Limb (tissue), 2 donors: ENCODE measurements around the gene CFAP57.

Experiments
- DNase-seq, 2 donors: peaks; one replicate each; pipeline ENCODE4 v3.0.0-alpha.2; 2016; ENCODE audit errors: extremely low spot score in 2 of 2

Gene CFAP57

DNA sequence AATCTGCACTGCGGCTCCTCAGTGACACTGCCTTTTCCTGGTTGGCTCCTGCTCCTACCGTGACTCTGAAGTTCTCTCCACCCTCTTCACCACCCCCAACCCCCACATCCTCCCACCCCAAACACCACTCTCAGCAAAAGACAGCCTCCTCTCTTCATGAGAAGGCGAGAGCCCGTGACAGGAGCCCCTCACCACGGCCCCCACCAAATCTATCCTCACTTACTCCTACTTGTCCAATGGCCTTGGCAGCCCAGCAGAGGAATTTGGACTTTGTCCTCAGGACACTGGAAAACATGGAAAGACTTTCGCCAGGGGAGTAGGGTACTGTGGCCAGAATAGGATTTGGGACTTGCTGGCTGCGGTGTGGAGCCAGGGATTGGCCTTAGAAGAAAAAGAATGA is 104.5 kb downstream of the CFAP57 start:
- no peak for DNase-seq

DNA sequence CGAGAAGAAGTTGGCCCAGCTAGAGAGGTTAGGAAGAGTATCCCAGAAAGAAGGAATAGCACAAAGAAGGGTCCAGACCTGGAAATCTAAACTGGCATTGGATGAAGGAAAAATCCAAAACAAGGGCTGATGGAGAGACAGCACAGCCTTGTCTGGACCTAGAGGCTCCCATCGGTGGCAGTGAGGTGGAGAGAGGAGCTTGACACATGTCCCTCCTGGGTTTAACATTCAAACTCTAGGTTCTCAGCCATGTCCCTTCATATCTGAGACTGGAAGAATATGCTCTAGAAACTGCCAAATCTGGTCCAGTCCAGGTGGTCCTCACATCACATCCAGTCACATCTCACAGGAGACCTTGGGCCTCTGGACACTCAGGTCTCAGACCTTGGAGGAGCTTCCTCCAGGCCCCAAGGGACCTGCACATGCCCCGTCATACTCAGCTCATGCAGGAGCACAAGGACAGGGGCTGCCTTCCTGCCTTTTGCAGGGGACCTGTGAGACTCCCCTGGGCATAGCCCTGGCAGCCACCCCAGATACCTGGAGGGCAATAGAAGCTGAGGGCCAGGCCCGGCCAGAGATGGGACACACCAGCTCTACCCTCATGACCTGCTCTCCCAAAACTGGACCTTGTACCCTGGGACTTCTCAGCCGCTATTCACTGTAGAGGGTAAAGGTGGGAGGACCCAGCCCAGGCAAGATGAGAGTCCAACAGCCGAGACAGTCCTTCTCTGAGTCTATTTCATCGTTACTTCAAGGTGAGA is 105.2 kb downstream of the CFAP57 start:
- DNase-seq, result no peak

DNA sequence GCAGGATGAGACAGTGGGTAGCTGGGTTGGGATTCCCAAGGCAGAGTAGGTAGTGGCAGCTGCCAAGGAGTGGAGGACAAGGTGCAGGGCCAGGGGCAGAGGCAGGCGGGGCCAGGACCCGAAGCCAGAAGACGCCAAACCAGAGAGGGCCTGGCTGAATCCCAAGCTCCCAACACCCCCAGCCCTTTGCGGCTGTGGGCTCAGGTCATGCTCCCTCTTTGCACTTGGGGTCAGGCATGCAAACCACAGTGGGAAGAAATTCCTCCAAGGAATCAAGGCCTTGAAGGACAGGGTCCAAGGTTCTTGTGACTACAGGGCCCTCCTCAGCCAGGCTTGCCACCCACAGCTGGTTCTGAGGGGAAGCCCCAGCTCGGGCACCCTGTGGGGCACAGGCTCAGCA is 107.0 kb downstream of the CFAP57 start:
- no peak for DNase-seq

DNA sequence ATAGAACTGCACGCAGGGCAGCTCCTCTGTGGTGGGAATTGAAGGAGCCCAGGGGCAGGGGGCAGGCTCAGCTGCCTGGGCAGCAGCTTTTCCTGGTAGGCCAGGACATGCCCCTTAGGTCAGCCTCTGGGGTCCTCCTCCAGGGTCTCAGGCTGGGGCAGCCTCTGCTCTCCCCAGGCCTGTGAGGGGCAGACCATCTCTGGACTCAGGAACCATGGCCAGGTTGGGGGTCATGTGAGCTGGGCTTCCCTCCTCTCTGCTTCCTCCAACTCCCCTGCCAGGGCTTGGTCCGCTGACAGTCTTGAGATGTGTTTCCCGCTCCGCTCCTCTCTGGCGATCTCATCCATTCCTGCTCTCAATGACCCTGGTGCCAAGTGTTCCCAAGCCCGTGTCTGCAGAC is 107.5 kb downstream of the CFAP57 start:
- no peak for DNase-seq

DNA sequence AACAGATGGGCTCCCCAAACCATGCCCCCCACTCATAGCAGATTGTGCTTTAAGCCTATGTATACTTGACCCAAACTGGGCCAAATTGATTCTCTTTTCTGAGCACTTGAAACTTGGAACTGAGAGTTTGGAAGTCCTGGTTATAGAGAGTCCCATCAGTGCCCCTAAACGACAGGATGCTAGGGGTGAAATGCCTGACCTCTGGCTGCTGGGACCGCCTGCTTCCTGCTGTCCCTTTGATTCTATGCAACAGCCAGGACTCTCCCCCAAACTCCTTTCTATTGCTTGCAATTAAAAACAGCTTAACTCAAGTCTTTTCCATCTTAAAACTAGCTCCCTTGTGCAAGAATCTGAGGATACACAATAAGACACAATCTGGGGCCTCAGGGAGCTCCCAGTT is 108.6 kb downstream of the CFAP57 start:
- DNase-seq, result no peak

DNA sequence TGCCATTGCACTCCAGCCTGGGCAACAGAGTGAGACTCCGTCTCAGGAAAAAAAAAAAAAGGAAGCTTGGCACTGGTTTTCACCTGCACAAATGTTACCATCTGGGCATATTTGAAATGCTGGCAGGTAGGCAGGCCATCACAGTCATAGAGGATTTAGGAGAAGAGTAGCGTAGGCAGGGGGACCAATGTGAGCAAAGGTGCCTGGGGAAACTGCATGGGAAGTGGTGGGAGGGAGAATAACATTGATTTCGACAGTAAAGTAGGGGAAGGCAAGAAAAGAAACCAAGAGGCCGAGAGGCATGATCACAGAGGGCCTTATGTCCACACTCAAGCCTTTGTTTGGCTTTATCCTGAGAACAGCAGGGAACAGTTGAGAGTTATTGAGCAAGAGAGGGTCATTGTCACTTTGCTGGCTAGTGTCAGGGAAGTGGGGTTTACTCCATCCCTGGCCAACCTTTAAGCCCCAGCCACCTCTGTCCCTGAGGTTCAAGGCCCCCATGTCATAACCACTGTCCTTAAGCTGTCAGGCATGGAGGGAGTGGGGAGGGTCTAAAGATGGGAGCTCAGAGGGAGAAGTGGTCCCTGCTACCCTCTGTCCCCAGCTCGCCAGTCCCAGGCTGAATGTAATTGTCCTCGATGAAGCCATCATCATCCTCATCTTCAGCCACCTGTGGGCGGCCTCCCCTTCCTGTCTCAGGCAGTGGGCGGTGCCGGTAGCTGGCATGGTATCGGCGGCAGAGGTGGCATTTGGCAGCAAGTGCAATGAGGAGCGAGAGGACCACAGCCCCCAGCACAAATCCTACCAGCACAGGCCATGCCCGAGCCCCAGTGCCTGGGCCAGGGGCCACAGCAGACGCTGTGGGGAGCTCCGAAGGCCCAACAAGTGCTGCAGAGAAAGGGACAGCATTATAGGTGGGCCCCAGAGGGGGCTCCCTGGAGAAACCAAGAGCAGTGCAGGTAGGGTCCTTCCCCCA is 110.4 kb downstream of the CFAP57 start:
- no peak for DNase-seq

DNA sequence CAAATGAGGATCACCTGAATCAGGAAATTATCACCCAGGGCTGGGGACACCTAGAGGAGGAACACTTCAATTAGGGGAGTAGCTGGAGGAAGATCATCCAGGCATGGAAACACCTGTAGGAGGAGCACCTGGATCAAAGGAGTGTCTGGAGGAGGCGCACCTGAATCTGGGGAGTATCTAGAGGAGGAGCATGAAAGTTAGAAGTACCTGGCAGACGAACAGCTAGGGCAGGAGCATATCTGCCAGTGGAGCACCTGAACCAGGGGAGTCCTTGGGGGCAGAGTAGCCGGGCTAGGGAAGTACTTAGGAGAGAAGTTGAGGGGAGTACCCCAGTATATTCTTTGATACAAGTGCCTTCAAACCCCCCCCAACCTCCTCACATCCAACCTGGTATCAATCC is 111.9 kb downstream of the CFAP57 start:
- no peak for DNase-seq

DNA sequence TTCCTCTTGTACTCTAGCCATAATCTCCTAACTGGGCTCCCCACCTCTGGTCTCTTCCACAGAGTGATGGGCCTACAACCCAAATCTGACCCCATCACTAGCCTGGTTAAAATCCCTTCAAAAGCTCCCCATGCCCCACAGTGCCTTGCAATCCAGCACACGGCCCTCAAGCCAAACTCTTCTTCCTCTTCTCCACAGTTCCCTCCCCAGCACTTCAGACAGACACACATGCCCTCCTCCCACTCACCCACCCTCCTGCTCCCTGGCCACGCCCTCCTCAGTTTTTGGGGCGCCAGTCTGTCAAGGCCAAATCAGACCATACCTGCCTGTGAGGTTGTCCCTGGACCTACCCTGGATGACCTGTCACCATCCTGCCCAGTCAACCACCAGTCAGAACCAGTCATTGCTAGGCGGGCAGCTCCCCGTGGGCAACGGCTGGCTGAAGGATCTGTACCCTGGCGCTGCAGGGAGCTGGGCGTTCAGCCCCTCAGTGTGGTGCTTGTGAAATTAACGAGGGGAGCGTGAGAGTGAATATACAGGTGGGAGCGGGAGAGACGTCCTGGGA is 112.5 kb downstream of the CFAP57 start:
- no peak for DNase-seq

DNA sequence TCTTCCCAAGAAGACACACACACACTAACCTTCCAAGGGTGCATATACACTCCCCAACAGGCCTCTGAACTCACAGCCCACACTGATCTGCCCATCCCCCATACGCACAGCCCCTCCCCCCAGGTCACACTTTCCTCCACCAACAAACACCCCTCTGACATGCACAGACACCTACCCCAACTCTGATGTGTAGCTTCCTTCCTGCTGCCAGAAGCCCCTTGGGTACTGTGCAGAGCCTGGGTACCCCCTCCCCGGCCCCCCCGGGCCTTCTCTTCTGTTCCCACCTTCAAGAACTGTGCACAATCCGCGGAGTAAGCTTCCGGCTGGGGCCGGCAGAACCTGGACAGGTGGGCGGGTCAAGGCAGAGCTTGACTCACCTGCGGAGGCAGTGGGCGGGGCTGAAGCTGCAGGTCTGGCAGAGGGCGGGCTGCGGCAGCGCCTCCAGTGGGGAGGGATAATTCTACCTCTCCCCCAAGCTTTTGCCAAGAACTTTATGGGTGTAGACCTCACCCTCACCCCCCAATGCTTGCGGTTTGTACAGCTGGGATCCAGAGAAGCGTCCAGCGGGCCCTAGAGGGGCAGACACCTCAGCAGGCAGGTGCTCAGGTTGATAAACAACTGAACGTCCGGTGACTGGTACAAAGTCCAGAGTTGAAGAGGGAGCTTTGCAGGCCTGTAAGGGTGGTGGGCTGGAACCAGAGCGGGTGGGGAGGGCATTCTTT is 113.3 kb downstream of the CFAP57 start, which contains the start of gene C1orf210:
Gene C1orf210 (minus strand): TSS at position 313 of the 722 bp plus-strand sequence. CDS start 2,311 bp downstream, outside the sequence.
- DNase-seq, result no peak

DNA sequence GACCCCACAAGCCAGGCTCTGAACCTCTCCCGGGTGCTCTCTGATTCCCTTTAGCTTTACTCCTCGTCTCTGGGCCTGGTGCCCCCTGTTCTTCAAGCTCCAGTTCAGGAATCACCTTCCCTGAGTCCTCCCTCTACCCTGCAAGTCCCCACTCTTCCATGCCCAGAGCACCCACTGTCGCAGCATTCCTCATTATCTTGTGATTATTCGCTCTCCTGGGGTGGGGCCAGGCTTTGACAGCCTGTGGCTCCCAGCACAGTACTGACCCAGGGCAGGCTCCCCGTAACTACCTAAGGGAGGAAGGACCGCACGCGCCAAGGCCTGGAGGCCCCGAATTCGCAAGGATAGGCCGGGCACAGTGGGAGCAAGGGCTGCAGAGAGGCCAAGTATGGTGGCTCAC is 114.0 kb downstream of the CFAP57 start:
- DNase-seq, result no peak

DNA sequence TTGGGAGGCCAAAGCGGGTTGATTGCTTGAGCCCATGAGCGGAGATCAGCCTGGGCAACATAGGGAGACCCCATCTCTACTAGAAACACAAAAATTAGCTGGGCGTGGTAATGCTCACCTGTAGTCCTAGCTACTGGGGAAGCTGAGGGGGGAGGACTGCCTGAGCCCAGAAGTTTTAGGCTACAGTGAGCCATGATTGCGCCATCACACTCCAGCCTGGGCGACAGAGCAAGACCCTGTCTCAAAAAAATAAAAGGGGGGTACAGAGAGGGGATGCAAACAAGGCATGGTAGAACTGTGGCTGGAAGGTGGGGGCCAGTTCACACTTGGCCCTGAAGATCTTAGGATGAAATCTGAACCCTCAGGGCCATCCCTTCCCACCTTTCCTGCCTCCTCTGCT is 114.4 kb downstream of the CFAP57 start:
- DNase-seq, result no peak

DNA sequence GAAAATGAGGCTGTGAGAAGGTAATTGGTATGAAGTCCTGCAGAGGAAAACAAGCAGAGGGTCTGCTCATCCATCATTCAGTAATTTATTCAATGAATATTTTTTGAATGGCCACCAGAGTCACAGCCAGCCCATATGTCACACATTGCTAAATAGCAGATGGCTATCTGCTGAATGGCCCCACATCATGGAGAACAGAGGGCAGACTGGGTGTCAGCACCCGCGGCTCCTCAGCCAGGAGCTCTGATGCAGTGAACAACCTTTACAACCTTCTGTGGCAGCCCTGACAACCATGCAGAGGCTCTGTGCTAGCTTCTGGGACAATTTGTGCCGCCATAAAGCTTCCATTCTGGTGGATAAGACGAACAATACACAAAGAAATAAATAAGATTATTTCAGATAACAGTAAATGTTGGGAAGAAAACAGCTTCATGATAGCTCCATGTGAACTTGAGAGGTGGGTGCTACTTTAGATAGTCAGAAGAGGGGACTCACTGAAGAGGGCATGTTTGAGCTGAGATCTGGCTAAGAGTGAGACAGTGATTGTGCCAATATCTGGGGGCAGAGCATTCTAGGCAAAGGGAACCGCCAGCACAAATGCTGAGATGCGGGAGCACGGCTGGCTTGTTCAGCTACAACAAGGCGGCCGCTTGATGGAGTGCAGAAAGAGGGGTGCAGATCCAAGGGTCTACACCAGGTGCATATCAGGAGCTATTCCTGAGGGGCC is 116.1 kb downstream of the CFAP57 start:
- no peak for DNase-seq

DNA sequence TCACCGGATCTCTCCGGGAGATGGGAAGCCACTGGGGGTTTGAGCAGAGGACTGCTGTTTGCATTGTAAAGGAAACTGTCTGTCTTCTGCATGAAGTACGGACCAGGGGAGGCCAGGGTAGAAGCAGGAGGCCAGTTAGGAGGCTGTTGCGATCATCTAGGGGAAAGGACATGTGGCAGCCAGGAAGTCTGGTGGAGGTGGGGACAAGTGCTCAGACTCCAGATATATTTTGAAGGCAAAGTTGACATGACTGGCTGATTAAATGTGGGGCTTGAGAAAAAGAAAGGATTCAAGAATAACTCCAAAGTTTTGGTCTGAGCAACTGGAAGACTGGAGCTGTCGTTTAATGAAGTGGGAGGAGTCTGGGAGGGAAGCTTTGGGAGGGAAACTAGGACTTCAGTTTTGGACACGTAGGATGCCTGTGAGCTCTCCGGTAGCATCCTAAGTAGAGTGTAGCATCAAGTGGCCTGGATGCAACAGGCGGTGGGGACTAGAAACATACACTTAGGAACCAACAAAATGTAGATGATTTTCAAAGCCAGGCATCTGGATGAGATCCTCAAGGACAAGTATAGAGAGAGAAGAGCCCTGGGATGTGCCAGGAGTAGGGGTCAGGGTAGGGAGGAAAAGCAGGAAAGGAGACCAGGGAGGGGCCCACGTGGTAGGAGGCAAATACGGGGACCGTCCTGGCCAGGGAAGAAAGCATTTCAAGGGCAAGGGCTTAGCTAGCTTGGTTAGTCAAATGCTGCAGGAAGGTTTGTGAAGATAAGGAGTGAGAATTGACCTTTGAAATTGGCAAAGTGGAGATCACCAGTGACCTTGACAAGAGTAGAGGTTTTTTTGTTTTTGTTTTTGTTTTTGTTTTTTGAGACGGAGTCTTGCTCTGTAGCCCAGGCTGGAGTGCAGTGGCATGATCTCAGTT is 116.9 kb downstream of the CFAP57 start:
- no peak for DNase-seq

DNA sequence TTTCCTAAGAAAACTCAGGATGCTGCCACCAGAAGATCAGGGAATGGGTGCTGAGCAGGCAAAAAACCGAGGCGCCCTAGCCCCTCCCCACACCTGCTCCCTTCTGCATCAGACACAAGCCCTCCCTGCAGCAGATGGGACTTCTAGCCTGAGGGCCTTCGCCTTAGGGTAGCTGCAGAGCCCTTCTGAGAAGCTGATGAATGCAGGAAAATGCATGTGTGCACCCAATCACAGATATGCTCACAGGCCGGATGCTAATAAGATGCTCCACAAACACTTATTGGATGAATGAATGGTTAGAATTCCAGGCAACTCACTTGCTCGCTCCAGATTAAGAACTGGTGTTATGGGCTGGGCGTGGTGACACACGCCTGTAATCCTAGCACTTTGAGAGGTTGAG is 120.1 kb downstream of the CFAP57 start:
- DNase-seq, result no peak

DNA sequence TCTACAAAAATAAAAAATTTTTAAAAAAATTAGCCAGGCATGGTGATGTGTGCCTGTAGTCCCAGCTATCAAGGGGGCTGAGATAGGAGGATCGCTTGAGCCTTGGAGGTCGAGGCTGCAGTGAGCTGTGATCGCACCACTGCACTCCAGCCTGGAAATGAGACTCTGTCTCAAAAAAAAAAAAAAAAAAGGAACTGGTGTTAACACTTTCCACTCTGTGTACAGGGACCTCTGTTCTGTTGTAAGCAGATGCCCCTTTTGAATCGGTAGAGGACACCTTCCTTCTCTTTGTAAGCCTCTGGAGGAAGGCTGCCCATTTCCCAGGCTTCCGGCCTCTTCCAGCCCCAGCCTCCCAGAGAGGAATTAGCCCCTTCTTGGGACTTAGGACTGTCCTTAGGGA is 120.5 kb downstream of the CFAP57 start:
- no peak for DNase-seq

DNA sequence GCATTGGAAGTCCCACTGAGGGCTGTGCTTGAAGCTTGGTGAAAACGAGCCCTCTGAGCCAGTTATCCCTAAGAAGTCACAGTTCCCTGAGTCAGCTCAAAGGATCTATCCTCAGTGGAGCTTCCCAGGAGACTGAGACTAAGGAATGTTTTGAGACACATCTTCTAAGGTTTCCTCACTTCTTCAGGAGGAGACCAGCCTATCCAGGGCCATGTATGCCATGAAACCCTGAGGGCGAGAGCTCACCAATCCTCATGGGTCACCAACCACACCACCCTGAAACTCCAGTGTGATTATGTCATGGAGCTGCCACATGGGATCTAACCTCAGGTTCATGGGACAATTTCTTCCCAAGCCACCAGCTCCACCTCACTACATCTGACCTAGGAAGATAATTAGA is 121.0 kb downstream of the CFAP57 start:
- no peak for DNase-seq

DNA sequence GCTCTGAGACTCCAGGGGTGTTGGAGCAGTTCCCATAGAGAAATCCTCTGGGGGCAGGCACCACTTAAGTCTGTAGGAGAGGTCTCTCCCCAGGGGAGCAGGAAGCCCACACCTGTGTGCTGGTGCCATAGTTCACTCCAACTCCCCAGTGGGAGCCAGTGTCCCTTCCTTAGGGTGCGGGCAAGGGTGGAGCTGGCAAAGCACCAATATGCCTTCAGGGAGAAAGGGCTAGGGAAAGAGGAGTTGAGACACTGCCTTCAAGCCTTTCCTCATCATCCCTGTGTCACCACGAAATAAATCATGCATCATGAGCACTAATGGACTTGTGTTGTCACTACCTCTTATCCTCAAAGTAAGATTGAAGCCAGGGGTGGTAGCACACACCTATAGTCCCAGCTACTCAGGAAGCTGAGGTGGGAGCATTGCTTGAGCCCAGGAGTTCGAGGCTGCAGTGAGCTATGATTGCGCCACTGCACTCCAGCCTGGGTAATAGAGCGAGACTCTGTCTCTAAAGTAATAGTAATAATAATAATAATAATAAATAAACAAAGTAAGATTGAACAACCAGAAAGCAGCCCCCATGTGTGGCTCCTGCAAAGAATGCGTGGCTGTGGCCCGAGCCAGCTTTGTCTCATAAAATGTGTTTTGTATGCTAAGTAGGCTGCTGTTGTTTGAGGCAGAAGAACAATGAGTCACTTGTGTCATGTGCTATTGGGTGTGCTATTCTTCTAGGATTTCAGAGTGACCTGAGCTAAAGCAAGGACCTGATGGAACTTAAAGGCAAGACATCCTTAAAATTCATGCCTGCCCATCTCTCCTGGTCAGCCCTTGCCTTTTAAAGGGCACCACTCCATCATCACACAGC is 122.0 kb downstream of the CFAP57 start:
- no peak for DNase-seq

DNA sequence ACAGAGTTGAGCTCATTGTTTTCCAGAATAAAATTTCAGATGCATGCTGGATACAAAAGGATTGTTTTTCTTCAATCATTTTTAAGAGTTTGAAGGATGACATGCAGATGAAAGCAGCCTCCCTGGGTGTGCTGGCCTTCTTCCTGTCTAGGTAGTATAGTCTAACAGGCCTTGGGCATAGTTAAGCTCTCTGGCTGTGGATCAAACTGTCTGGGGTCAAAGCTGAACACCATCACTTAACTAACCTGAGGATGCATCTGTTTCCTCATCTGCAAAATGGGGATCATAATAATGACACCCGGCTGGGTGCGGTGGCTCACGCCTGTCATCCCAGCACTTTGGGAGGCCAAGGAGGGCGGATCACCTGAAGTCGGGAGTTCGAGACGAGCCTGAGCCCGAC is 122.6 kb downstream of the CFAP57 start:
- no peak for DNase-seq

DNA sequence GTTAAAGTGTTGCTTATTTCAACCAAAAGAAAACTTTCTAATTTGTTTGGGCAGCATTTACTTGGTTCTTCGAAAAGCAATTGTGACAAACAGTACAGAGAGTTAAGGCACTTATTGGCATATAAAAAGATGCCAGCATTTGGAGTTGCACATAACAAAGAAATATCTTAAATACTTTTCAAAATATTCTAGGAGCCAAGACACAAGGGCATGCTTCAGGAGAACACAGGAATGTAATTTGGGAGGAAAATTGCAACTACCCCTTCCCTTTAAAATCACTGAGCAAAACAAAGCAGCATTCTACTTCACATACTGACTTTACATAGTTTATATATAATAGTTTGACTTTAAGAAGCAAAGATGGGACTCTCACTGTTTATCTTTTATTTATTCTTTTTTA is 124.1 kb downstream of the CFAP57 start:
- DNase-seq, result no peak
